AG04450 (cell line): ENCODE measurements around the gene ARHGEF10L. TPM values are rescaled to one million over a fixed set of nuclear protein-coding genes. Genes with fewer than 3 reads are reported as not detected.

Experiments used
- CTCF ChIA-PET: fragments of 300-600, 350-600 bp; formaldehyde crosslinking; extraction: SDS; loops from one replicate; lab custom pipeline; 2022; ENCODE audit warnings: antibody characterized with exemption, inconsistent platforms; lab: Charles Lee
- POLR2A ChIA-PET: fragments of 350-600 bp; formaldehyde crosslinking; extraction: SDS; loops from one replicate; lab custom pipeline; 2021; ENCODE audit warnings: antibody characterized with exemption, inconsistent platforms; lab: Yijun Ruan, JAX
- DNase-seq: peaks from one replicate; pipeline ENCODE4 v3.0.0-alpha.2; 2011; ENCODE audit warnings: low read depth, low spot score
- H3K27ac ChIP-seq: one replicate; pipeline ENCODE4 v1.5.1; 2012; ENCODE audit warnings: low read depth, low read length, control low read depth
- H3K27me3 ChIP-seq: one replicate; pipeline ENCODE4 v1.6.0; 2012; ENCODE audit warnings: low read length; ENCODE audit not compliant: control insufficient read depth, insufficient read depth
- H3K4me3 ChIP-seq: 2 replicates; pipeline ENCODE4 v1.5.1; 2011; ENCODE audit warnings: mild to moderate bottlenecking, low read depth, low read length, control low read depth
- H3K9me3 ChIP-seq: 2 replicates; pipeline ENCODE4 v1.5.1; 2012; ENCODE audit warnings: low read length; ENCODE audit not compliant: control insufficient read depth, insufficient read depth
- polyA plus RNA-seq: library from polyadenylated mRNA; depleted of rRNA; stranded (reverse); fragments of >200 nt; gene quantifications from 2 replicates; pipeline ENCODE4 v1.2.3, GENCODE V29; 2011
- TF ChIP-seq, protein P1 (sequence below): IDR thresholded peaks from 2 replicates; pipeline ENCODE4 v1.5.1; 2011; ENCODE audit warnings: low read depth, low read length, control low read depth, inconsistent platforms

Gene ARHGEF10L
- polyA plus RNA-seq, 1 experiment, result 5.7 TPM

DNA sequence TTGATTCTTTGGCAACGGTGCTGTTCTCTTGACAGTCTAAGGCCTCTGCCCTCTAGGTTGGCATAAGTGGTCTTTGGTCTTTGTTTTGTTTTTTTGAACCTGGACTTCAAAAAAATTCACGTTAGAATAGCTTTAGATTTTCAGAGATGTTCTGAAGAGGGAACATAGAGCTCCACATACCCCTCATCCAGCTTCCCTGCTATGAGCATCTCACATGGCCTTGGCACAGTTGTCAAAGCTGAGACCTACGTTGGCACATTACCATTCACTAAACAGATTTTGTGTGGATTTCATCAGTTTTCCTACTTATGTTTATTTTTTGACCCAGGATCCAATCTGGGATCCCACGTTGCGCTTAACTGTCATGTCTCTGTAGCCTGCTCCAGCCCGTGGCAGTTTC lies 60.8 kb downstream of the ARHGEF10L start:
- H3K4me3 ChIP-seq, result no peak overlapping the region
- H3K27ac ChIP-seq, result no peak overlapping the region
- CTCF ChIA-PET, result interaction anchor here (4.5 kb wide), 1 partner anchor 98 kb away, joined by 23 read pairs; no protein-coding TSS in a partner anchor
- TF ChIP-seq, protein P1, sequence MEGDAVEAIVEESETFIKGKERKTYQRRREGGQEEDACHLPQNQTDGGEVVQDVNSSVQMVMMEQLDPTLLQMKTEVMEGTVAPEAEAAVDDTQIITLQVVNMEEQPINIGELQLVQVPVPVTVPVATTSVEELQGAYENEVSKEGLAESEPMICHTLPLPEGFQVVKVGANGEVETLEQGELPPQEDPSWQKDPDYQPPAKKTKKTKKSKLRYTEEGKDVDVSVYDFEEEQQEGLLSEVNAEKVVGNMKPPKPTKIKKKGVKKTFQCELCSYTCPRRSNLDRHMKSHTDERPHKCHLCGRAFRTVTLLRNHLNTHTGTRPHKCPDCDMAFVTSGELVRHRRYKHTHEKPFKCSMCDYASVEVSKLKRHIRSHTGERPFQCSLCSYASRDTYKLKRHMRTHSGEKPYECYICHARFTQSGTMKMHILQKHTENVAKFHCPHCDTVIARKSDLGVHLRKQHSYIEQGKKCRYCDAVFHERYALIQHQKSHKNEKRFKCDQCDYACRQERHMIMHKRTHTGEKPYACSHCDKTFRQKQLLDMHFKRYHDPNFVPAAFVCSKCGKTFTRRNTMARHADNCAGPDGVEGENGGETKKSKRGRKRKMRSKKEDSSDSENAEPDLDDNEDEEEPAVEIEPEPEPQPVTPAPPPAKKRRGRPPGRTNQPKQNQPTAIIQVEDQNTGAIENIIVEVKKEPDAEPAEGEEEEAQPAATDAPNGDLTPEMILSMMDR, result no peak
- no peaks in the 10 kb centered on the region for H3K9me3 ChIP-seq
- no peaks in the 10 kb centered on the region for H3K27me3 ChIP-seq
- POLR2A ChIA-PET, result no interaction called here
- no peak for DNase-seq

DNA sequence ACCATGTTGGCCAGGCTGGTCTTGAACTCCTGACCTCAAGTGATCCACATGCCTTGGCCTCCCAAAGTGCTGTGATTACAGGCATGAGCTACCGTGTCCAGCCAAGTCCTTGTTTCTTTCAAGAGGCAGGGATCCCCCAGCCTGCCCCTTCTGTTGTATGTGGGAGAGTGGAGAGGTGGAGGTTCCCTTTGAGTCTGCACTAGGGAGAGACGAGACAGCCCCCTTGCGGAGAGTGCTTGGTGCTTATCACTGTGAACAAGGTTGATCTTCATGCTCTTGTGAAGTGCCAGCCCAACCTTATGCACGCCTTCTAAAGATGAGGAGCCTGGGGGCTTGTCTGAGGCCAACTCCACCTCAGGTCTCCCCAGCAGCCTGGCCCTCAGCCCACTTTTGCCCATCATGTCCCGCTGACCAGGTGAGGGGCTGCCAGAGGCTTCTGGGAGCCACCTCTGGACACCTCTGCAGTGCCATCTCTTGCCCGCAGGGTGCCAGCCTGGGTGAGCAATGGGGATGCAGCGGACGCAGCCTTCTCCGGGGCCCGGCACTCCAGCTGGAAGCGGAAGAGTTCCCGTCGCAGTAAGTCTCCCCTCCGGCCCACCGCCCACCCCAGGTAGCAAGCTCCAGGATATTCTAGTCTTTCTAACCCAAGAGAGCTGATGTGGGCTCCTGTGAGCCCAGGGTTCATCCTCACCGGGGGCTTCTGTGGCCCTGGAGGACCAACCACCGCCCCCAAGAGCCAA lies 62.3 kb downstream of the ARHGEF10L start:
- no peak overlapping the region for H3K27ac ChIP-seq
- POLR2A ChIA-PET, result no interaction called here
- no peaks in the 10 kb centered on the region for H3K9me3 ChIP-seq
- DNase-seq, result no peak
- CTCF ChIA-PET, result interaction anchor here (1.2 to 1.5 kb wide), 2 partner anchors 61 to 100 kb away, joined by 3 read pairs; no protein-coding TSS in a partner anchor
- H3K4me3 ChIP-seq, result no peak overlapping the region
- TF ChIP-seq, protein P1, result no peak
- no peaks in the 10 kb centered on the region for H3K27me3 ChIP-seq

DNA sequence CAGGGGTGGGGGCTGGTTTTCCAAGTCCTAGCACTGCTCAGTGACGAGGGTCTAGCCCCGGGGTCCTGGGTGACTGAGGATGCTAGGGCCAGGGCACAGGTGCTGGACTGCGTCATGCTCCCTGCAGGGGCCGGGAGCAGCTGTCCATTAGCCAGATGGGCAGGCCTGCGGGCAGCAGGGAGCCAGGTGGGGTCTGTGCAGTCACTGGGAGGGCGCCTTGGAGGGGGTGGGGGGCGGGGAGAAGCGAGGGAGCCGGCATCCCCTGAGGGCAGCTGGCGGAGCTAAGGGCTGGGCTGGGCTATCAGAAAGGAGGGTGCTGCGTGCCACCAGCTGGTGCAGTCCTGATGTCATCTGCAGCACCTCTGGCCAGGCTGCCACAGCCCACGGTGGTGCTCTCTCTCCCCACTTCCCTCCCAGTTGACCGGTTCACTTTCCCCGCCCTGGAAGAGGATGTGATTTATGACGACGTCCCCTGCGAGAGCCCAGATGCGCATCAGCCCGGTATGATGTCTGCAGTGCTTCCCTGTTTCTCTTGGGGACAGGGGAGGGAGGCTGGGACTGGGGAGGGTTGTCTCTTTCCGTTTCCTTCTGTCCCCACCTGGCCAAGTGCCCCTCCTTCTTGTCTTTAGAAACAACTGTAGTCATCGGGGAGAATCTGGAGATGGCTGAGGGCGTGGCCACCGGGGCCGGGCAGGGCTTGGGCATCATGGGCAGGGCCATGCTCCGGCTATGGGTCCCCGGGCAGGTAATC lies 63.8 kb downstream of the ARHGEF10L start:
- H3K4me3 ChIP-seq, result no peak overlapping the region
- DNase-seq, result no peak
- ChIA-PET POLR2A (no interaction called here), CTCF (interaction anchor here (4.7 to 10.0 kb wide), 2 partner anchors 101 to 109 kb away, joined by 83 to 299 read pairs; no protein-coding TSS in a partner anchor)
- no peak overlapping the region for H3K27ac ChIP-seq
- no peaks in the 10 kb centered on the region for H3K9me3 ChIP-seq
- TF ChIP-seq, protein P1, result no peak
- no peaks in the 10 kb centered on the region for H3K27me3 ChIP-seq

DNA sequence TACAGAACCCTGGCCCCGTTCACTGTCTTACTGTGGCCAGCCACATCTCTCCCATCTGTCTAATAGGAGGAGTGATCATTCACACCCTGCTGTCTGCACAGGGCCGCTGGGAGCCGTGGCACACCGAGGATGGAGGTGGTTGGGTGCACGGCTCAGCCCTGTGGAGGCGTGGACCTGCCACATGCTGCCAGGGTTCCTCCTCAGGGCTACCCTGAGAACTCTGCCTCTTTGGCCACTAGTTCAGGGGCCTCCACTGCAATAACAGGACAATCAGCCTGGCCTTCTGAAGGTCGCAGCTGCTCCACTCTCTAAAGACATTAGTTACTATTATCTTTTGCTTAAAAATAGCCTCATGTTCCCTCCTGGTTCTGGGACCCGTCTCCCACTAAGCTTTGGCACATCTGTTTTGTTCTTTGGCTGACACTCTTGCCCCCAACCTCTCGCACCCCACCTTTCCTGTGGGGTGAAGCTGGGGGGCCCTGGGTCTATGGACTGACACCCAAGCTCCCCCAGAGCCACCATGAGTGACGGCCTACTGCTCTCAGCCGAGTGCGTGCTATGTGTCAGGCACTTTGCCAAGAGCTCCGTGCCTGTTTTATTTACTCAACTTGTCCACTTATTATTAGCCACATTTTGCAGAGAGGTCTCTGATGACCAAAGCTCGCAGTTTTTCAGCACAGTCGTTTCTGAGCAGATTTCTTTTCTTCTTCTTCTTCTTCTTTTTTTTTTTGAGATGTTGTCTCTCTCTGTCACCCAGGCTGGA lies 66.3 kb downstream of the ARHGEF10L start:
- Histone ChIP-seq H3K9me3 (no peaks in the 10 kb centered on the region), H3K4me3 (no peak overlapping the region), H3K27me3 (no peaks in the 10 kb centered on the region), H3K27ac (no peak overlapping the region)
- CTCF ChIA-PET, result interaction anchor here (1.1 to 10.0 kb wide), 15 partner anchors 7 to 116 kb away, joined by 4 to 299 read pairs (median 17); no protein-coding TSS in a partner anchor
- no peak for DNase-seq
- POLR2A ChIA-PET, result interaction anchor here (0.5 to 1.5 kb wide), 3 partner anchors 67 to 163 kb away, joined by 3 to 4 read pairs (median 4); no protein-coding TSS in a partner anchor
- TF ChIP-seq, protein P1, result no peak
